ENCODE results near the gene EP400. TPM values are rescaled to one million over a fixed set of nuclear protein-coding genes. Genes with fewer than 3 reads are reported as not detected.

Gene EP400
- total RNA-seq, 1 donor: 14.5 TPM

GRCh38 chr12:131905081-131905629, 44.6 kb upstream of the EP400 start:
- Histone ChIP-seq H4K20me1 (ENCODE audit: insufficient read depth, low read length) (peaks cover 41% of the 10 kb centered on the region), H3K79me2 (ENCODE audit: insufficient read depth, low read length) (peaks cover 27% of the 10 kb centered on the region)
- TF ChIP-seq CTCF (IDR thresholded peaks at IDR 0.05; ENCODE audit: extremely low read depth, low read depth, low read length): no peak

GRCh38 chr12:131905630-131906091, 44.1 kb upstream of the EP400 start:
- H4K20me1 ChIP-seq (ENCODE audit: insufficient read depth, low read length): peaks cover 36% of the 10 kb centered on the region
- H2AFZ ChIP-seq (ENCODE audit: low read length): no peak overlapping the region
- DNase-seq (ENCODE audit: insufficient read length, low spot score, missing footprints): peak; percentile 75
- no peaks in the 10 kb centered on the region for H3K9me3 ChIP-seq (ENCODE audit: low read depth, low read length)
- H3K27me3 ChIP-seq (ENCODE audit: insufficient read depth, low read length): no peaks in the 10 kb centered on the region
- H3K36me3 ChIP-seq (ENCODE audit: insufficient read depth, low read length): no peaks in the 10 kb centered on the region
- no peak overlapping the region for H3K27ac ChIP-seq (ENCODE audit: low read depth, low read length)
- TF ChIP-seq CTCF (IDR thresholded peaks at IDR 0.05; ENCODE audit: extremely low read depth, low read depth, low read length): no peak
- H3K4me1 ChIP-seq (ENCODE audit: insufficient read depth, low read length): no peaks in the 10 kb centered on the region
- no peak overlapping the region for H3K4me3 ChIP-seq (ENCODE audit: insufficient read depth, low read length)
- peaks cover 23% of the 10 kb centered on the region for H3K79me2 ChIP-seq (ENCODE audit: insufficient read depth, low read length)
- H3K4me2 ChIP-seq (ENCODE audit: insufficient read depth, low read length): no peak overlapping the region

More at GRCh38 chr12:131905081-131905629, 44.6 kb upstream of the EP400 start:
- H3K4me2 ChIP-seq (ENCODE audit: insufficient read depth, low read length): no peak overlapping the region
- no peak overlapping the region for H2AFZ ChIP-seq (ENCODE audit: low read length)
- no peaks in the 10 kb centered on the region for H3K9me3 ChIP-seq (ENCODE audit: low read depth, low read length)
- H3K4me3 ChIP-seq (ENCODE audit: insufficient read depth, low read length): no peak overlapping the region
- peak; percentile 86 for DNase-seq (ENCODE audit: insufficient read length, low spot score, missing footprints)
- no peaks in the 10 kb centered on the region for H3K4me1 ChIP-seq (ENCODE audit: insufficient read depth, low read length)
- no peak overlapping the region for H3K27ac ChIP-seq (ENCODE audit: low read depth, low read length)
- H3K36me3 ChIP-seq (ENCODE audit: insufficient read depth, low read length): no peaks in the 10 kb centered on the region
- H3K27me3 ChIP-seq (ENCODE audit: insufficient read depth, low read length): no peaks in the 10 kb centered on the region

GRCh38 chr12:131907379-131908091, 42.2 kb upstream of the EP400 start:
- Histone ChIP-seq H3K4me2 (ENCODE audit: insufficient read depth, low read length) (no peak overlapping the region), H3K27me3 (ENCODE audit: insufficient read depth, low read length) (no peaks in the 10 kb centered on the region), H3K4me3 (ENCODE audit: insufficient read depth, low read length) (no peak overlapping the region), H3K9me3 (ENCODE audit: low read depth, low read length) (no peaks in the 10 kb centered on the region), H2AFZ (ENCODE audit: low read length) (no peak overlapping the region), H4K20me1 (ENCODE audit: insufficient read depth, low read length) (peaks cover 28% of the 10 kb centered on the region), H3K27ac (ENCODE audit: low read depth, low read length) (no peak overlapping the region), H3K36me3 (ENCODE audit: insufficient read depth, low read length) (no peaks in the 10 kb centered on the region), H3K79me2 (ENCODE audit: insufficient read depth, low read length) (peaks cover 14% of the 10 kb centered on the region), H3K4me1 (ENCODE audit: insufficient read depth, low read length) (peaks cover 5% of the 10 kb centered on the region)
- TF ChIP-seq CTCF (IDR thresholded peaks at IDR 0.05; ENCODE audit: extremely low read depth, low read depth, low read length): no peak
- peak; percentile 86 for DNase-seq (ENCODE audit: insufficient read length, low spot score, missing footprints)
